DMS53 (cell line): ENCODE results near the gene LCN9.

Experiments
- DNase-seq: peaks from one replicate; lab custom pipeline; 2025; lab: John Stamatoyannopoulos, UW

Gene LCN9

GRCh38 chr9:135698767-135699166 is 35.7 kb downstream of the LCN9 start:
- peak; percentile 29 for DNase-seq

- DNase-seq: no peak
Measured at GRCh38 chr9:135699440-135699839, 36.3 kb downstream of the LCN9 start, which contains the start of gene SOHLH1. Gene SOHLH1 (minus strand): TSS chr9:135699481. CDS start chr9:135699467, 14 bp downstream.

GRCh38 chr9:135700525-135700924 is 37.4 kb downstream of the LCN9 start:
- peak; percentile 23 for DNase-seq

- DNase-seq: peak; percentile 41
Measured at GRCh38 chr9:135701067-135701958, 38.2 kb downstream of the LCN9 start.

- peak; percentile 74 for DNase-seq
Measured at GRCh38 chr9:135701959-135702721, 39.0 kb downstream of the LCN9 start, which contains the start of gene KCNT1. Gene KCNT1 (plus strand): TSS chr9:135702185. CDS start chr9:135702259, 74 bp downstream.

- peak; percentile 39 for DNase-seq
Measured at GRCh38 chr9:135703726-135704125, 40.6 kb downstream of the LCN9 start.

GRCh38 chr9:135704483-135704882 is 41.4 kb downstream of the LCN9 start:
- DNase-seq: no peak

GRCh38 chr9:135705376-135705775 is 42.3 kb downstream of the LCN9 start:
- DNase-seq: no peak

GRCh38 chr9:135706288-135706687 is 43.2 kb downstream of the LCN9 start:
- DNase-seq: no peak

GRCh38 chr9:135707252-135708138 is 44.4 kb downstream of the LCN9 start:
- DNase-seq: no peak

- DNase-seq: no peak
Measured at GRCh38 chr9:135708164-135708563, 45.1 kb downstream of the LCN9 start.

- peak; percentile 61 for DNase-seq
Measured at GRCh38 chr9:135711391-135711790, 48.3 kb downstream of the LCN9 start.

GRCh38 chr9:135711881-135712280 is 48.8 kb downstream of the LCN9 start:
- no peak for DNase-seq

GRCh38 chr9:135712613-135713295 is 49.6 kb downstream of the LCN9 start:
- DNase-seq: no peak

- peak; percentile 25 for DNase-seq
Measured at GRCh38 chr9:135714242-135715055, 51.3 kb downstream of the LCN9 start.

GRCh38 chr9:135715056-135715595 is 52.0 kb downstream of the LCN9 start:
- DNase-seq: no peak

- DNase-seq: no peak
Measured at GRCh38 chr9:135716045-135716444, 52.9 kb downstream of the LCN9 start.
